HG02970 (cell line): Measurements from ENCODE around the gene ONECUT1.

ENCODE experiments used
- ATAC-seq: cut with Tn5 transposase; IDR thresholded peaks from one replicate; pipeline ENCODE4 v1.9.1; 2021; ENCODE audit warnings: mild to moderate bottlenecking, moderate library complexity, moderate number of reproducible peaks; ENCODE audit not compliant: unreplicated experiment, low FRiP score

The ONECUT1 gene

DNA sequence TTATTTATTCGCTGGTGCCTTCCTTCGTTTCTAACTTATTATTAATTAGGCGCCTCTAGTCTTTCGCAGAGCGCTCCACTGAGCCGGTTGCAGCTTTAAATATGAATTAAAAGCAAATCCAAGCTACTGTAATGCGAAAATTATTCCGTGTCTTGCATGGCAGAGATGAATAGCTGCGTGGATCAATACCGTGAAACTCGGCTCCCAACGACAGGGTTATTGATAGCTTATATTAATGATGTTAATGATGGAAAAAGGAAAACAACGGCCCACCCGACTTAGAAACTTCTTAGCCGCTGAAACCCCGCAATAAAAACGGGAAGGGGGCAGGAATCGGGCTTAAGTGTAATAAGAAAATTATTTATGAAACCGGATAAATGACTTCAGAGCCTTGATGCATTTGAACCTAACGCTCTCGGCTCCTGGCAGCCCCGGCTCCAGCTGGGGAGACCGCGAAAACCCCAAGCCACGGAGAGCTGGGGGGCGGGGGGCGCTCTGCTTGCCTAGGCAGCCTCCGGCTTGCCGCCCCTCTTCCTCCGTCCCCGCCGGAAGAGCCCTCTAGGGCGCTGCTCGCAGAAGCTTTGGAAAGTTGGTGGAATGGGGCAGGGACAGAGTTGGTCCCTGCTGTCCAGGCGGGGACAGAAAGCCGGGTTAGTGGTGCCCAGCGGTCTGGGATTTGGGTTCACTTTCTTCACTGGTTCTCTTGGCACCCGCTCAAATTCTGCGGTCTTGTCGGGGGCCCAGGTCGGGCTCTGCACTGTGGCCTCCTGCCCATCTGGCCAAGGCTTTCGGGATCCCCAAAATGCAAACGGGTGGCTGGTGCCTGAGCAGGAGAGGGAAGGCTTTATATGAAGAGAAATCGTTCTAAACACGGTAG, 7.7 kb upstream of the ONECUT1 start:
- no peak for ATAC-seq

DNA sequence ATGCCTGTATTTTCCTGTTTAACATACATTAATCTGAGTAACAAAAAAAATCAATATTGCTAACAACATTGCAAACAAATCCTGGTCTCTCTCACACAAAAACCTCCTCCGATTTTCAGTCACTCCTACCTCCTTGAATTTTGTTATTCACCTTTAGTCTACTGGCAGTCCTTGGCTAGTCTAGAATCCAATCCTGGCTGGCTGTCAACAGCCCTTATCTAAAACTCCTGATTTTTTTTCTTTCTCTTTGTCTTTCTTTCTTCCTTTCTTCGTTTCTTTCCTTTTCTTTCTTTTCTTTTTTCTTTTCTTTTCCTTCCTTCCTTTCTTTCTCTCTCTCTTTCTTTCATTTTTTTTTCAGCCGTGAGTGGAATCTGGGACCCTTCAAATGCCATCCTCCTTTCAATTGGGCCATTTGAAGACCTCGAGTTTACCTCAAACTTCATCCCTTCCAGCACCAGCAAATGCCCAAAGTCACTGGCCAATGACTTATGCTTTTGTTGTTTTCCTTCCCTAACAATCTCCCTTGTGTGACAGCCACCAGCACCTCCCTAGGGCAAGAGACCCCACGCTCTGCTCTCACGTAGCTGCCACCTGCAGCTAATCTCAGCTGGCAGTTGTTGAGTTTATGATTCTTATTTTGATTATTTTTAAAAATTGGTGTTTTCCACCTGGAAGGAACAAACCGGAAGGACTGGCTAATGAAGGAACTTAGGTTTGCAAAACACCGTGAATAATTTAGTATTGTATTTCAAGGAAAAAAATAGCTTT, 6.8 kb upstream of the ONECUT1 start:
- no peak for ATAC-seq

DNA sequence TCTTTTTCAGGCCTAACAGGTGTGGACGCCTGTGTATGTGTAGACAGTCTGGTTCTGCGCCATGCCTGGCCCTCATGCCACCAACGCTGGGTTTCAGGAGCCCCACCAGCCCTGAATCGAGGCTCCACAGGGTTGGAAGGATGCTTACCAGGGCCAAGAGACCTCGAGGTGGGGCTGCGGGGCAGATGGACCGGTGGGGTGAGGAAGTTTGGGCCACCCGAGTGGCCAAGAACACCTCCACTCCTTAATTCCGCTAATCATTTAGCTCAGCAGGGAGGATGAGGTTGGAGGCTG, 6.0 kb upstream of the ONECUT1 start:
- no peak for ATAC-seq

DNA sequence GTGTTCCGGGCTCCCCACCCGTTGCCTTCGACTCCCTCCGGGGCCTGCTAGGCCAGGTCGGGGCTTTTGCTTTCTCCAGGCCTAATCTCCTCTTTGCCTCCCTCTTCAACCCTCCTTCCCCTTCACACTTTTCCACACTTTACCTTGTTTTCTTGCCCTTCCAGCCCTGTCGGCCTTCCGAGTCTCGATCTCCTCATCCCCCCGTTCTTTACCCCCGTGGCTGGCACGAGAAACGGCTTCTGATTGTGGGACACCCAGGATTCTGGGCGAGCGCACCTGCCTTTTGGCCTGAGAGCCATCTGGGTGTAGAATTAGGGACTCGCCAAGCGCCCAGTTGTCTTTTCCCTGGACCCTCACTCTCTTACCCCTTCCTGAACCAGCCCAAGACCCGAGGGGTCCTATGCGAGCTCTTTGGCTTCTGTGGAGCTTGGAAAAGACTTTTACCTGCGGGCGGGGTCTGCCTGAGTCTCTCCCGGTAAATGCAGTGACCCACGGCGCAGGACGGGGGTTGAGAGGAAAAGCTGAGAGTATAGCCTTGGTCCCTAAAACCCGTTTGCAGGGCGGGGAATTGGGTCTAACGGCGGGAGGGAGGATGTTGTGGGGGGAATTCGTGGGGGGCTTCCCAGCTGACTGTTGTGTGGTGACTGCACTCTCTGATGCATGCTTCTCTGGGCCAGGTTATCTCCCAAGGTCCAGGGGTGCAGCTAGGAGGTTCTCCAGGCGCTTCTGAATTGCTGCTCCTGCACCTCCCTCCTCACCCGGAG, 5.5 kb upstream of the ONECUT1 start:
- no peak for ATAC-seq

- no peak for ATAC-seq
Observed at GRCh38 chr15:52794665-52795463, 4.7 kb upstream of the ONECUT1 start.

GRCh38 chr15:52791776-52792175, 1.6 kb upstream of the ONECUT1 start:
- no peak for ATAC-seq

DNA sequence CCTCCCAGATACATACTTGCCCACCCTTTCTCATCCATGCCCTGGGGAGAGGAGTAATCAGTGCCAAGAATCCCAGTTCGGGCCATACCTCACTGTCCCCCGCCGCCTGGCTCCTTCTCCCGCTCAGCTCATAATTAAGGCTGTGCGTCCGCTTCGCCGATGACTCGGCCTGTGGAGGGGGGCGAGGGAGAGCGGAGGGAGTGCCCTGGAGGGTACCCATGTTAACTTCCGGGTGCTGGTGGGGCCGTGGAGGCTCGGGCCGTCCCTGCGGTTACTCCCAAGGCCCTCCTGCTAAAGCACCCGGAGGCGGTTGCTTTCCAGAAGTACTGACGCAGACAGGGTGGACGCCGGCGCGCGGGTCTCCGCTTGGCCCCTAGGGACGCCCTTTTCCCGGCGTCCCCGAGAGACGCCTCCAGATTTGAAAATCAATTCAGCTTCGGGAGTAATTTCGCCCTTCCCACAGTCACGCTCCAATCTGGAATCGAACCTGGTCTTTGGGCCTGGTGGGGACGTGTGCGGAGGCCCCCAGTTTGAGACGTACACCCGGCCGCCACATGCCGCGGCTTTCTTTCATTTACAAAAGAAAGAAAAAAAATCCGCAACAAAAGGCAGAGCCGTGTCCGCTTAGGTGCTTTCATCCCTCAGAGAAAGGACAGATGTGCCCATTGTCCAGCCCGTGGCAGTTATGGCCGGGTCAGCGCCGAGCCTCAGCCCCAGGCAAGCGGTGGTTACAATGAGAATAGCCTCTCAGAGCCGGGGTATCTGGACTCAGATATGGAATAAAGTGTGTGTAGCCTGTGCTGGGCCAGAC, 1.0 kb upstream of the ONECUT1 start:
- ATAC-seq, result no peak

GRCh38 chr15:52789601-52790168, 451 bp downstream of the ONECUT1 start:
- ATAC-seq, result no peak

DNA sequence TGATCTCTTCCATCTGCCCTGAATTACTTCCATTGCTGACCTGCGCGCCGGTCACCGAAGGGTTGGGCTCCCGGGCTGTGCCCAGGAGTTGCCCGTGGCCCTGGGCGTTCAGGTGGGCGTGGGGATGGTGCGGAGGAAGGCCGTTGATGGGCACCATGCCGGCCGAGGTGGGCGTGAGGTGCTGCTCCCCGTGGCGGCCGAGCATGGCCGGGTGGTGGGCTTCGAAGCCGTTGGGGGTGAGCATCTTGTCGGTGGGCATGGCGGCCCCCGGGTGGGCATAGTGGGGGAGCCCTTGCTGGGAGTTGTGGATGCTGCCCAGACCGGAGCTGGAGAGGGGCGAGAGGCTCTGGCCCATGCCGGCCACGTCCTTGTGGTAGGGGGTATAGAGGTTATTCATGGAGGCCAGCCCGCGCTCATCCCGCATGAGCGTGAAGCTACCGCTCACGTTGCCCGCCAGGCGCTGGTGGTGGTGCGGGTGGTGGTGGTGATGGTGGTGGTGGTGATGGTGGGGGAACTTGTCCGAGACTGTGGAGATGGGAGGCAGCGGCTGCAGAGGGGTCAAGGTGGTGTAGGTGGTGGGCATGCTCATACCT, 1.0 kb downstream of the ONECUT1 start:
- ATAC-seq, result no peak

- no peak for ATAC-seq
Observed at GRCh38 chr15:52788099-52788986, 1.8 kb downstream of the ONECUT1 start.

- no peak for ATAC-seq
Observed at GRCh38 chr15:52787549-52788098, 2.5 kb downstream of the ONECUT1 start.

GRCh38 chr15:52787123-52787503, 3.0 kb downstream of the ONECUT1 start:
- no peak for ATAC-seq

- no peak for ATAC-seq
Observed at GRCh38 chr15:52786436-52787122, 3.6 kb downstream of the ONECUT1 start.

DNA sequence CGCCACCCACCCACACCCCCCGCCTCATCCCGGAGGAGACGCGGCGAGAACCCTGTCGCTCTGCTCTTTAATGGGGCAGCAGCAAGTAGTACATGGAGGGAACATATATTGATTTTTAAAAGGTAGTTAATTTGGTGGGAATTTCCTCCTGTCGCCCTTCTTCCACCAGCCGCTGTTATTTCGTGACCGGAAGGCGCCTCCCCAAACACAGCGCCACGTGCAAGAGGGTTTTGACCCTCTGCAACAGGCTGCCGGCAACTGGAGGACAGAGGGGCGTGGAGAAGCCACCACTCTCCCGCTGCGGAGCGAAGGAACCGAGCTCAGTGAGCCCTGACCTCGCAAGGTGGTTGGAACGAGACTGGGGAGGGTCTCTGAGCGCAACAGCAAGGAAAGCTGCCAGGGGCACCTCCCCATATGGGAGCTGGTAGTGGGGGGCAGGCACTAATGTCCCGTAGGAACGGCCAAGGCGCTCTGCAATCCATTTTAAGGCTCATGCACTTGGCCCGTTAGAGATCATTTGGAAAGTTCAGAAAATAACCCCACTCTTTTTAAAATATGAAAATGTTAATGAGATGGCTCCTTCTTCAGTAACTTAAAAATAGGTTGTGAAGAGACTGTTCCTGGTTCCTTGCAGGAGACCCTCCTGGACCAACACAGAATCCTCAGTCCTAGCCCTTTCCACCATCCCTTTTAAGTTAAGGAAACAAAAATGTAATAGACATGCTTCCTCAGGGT, 4.3 kb downstream of the ONECUT1 start:
- no peak for ATAC-seq

GRCh38 chr15:52784799-52785671, 5.1 kb downstream of the ONECUT1 start:
- no peak for ATAC-seq
